Naive thymus-derived CD4-positive, alpha-beta T cell (primary cell): ENCODE results near the gene RPTOR. TPM values are rescaled to one million over a fixed set of nuclear protein-coding genes. Genes with fewer than 3 reads are reported as not detected.
A peak's percentile ranks its signal among the peaks of the same experiment; 100 is the strongest.

ENCODE experiments used
- ATAC-seq: fragments of 150-1000 bp; cut with Tn5 transposase; 2 replicates; pipeline ENCODE4 v1.10.0; 2021; ENCODE audit warnings: mild to moderate bottlenecking, moderate library complexity
- CTCF ChIA-PET: fragments of 350-600 bp; sonication (Branson Sonifier 250); formaldehyde crosslinking; loops from one replicate; lab custom pipeline; 2021; ENCODE audit warnings: antibody characterized with exemption; lab: Charles Lee
- POLR2A ChIA-PET: fragments of 350-600 bp; sonication (Branson Sonifier 250); formaldehyde crosslinking; loops from one replicate; lab custom pipeline; 2021; ENCODE audit warnings: antibody characterized with exemption, inconsistent platforms; lab: Charles Lee
- DNase-seq, 9 donors: peaks; one replicate each; pipeline versions ENCODE4 v3.0.0 to v3.0.0-alpha.2; 2020 to 2022; ENCODE audit warnings: mixed read lengths in 1 of 9
- H3K27ac ChIP-seq: one replicate; pipeline ENCODE4 v1.7.0; 2013; ENCODE audit warnings: mild to moderate bottlenecking, low read depth, low read length, moderate library complexity
- H3K27me3 ChIP-seq, 2 donors: one replicate each; pipeline ENCODE4 v1.7.0; 2013; ENCODE audit warnings: low read length in 2 of 2, mild to moderate bottlenecking in 2 of 2, moderate library complexity in 2 of 2; ENCODE audit not compliant: control insufficient read depth in 2 of 2, insufficient read depth in 2 of 2
- H3K36me3 ChIP-seq, 3 experiments: 1 replicate in 2 of 3; 2 replicates in 1 of 3; pipeline ENCODE4 v1.7.0; 2013; ENCODE audit warnings: low read length in 3 of 3, mild to moderate bottlenecking in 3 of 3, moderate library complexity in 1 of 3; ENCODE audit not compliant: insufficient read depth in 3 of 3, control insufficient read depth in 2 of 3
- H3K4me1 ChIP-seq, 2 donors: one replicate each; pipeline ENCODE4 v1.7.0; 2013; ENCODE audit warnings: low read length in 2 of 2, mild to moderate bottlenecking in 2 of 2, moderate library complexity in 1 of 2; ENCODE audit not compliant: control insufficient read depth in 2 of 2, insufficient read depth in 2 of 2
- H3K4me3 ChIP-seq: 2 replicates; pipeline ENCODE4 v1.7.0; 2013; ENCODE audit warnings: mild to moderate bottlenecking, low read length
- H3K9me3 ChIP-seq, 3 experiments: 1 replicate in 2 of 3; 2 replicates in 1 of 3; pipeline ENCODE4 v1.7.0; 2013; ENCODE audit warnings: low read length in 3 of 3; ENCODE audit not compliant: control insufficient read depth in 2 of 3
- H3K27ac Mint-ChIP-seq, 9 donors: one replicate each; pipeline ENCODE4 v1.8.0; 2020 to 2022; ENCODE audit warnings: mixed read lengths in 9 of 9, mild to moderate bottlenecking in 8 of 9, moderate library complexity in 5 of 9, inconsistent platforms in 2 of 9
- H3K27me3 Mint-ChIP-seq, 5 donors: one replicate each; pipeline ENCODE4 v1.8.0; 2021 to 2022; ENCODE audit warnings: mixed read lengths in 5 of 5, mild to moderate bottlenecking in 1 of 5
- H3K36me3 Mint-ChIP-seq, 5 donors: one replicate each; pipeline ENCODE4 v1.8.0; 2020 to 2022; ENCODE audit warnings: mixed read lengths in 5 of 5, mild to moderate bottlenecking in 3 of 5, inconsistent platforms in 1 of 5
- H3K4me1 Mint-ChIP-seq, 7 donors: one replicate each; pipeline ENCODE4 v1.8.0; 2020 to 2022; ENCODE audit warnings: mixed read lengths in 7 of 7, mild to moderate bottlenecking in 3 of 7, inconsistent platforms in 1 of 7
- H3K4me3 Mint-ChIP-seq, 10 donors: one replicate each; pipeline ENCODE4 v1.8.0; 2020 to 2022; ENCODE audit warnings: mild to moderate bottlenecking in 10 of 10, mixed read lengths in 10 of 10, moderate library complexity in 6 of 10, inconsistent platforms in 2 of 10
- H3K9me3 Mint-ChIP-seq, 11 donors: one replicate each; pipeline ENCODE4 v1.8.0; 2020 to 2022; ENCODE audit warnings: mixed read lengths in 11 of 11, mild to moderate bottlenecking in 4 of 11, inconsistent platforms in 1 of 11, moderate library complexity in 1 of 11
- intact Hi-C, 2 donors: fragments of 100-400 bp; cut with micrococcal nuclease; formaldehyde crosslinking; loops; one replicate each; pipeline ENCODE4 v1.15.1; 2023
- polyA plus RNA-seq, 2 donors: library from polyadenylated mRNA; unstranded; fragments of 300-500 nt; fragmentation: Illumina TruSeq; gene quantifications; one replicate each; pipeline ENCODE4 v1.2.3, GENCODE V29; 2021
- total RNA-seq, 6 experiments: library from RNA in 5 of 6; stranded (reverse) in 5 of 6; gene quantifications; 1 replicate in 5 of 6; 2 replicates in 1 of 6; pipeline ENCODE4 v1.2.3 and lab custom pipeline; 2021 to 2026

RPTOR gene
- total and polyA plus RNA-seq, 7 experiments from 2014 or later = 10.9 to 89.8 (median 59.9) TPM

- Mint-ChIP-seq H3K36me3 (peaks cover 8 to 74% (median 59%) of the 10 kb centered on the region in 5 donors), H3K27ac (peak overlapping the region in 3 of 9 donors; percentile 84 to 95 (median 90)), H3K9me3 (peaks cover 0 to 21% (median 7%) of the 10 kb centered on the region in 11 donors), H3K4me1 (peaks cover 40 to 88% (median 64%) of the 10 kb centered on the region in 7 donors), H3K27me3 (no peaks in the 10 kb centered on the region), H3K4me3 (peak overlapping the region in 2 of 10 donors; percentile 23 to 25)
- intact Hi-C loops = loop anchor here in 1 of 2 donors (2.0 to 10.0 kb wide), 4 partner anchors 13 to 118 kb away; no protein-coding TSS in a partner anchor
- Histone ChIP-seq H3K27ac (peak overlapping the region; percentile 38), H3K36me3 (peaks cover 0 to 49% (median 0%) of the 10 kb centered on the region in 3 experiments), H3K27me3 (no peaks in the 10 kb centered on the region), H3K9me3 (peaks cover 0 to 5% (median 0%) of the 10 kb centered on the region in 3 experiments), H3K4me3 (no peak overlapping the region), H3K4me1 (peaks cover 10 to 41% of the 10 kb centered on the region in 2 donors)
- no peak for DNase-seq
- POLR2A ChIA-PET = interaction anchor here (0.9 to 1.5 kb wide), 4 partner anchors 8 to 192 kb away, joined by 3 to 4 read pairs (median 4); no protein-coding TSS in a partner anchor
- CTCF ChIA-PET = interaction anchor here (0.8 kb wide), 1 partner anchor 17 kb away, joined by 5 read pairs; no protein-coding TSS in a partner anchor
- no peak for ATAC-seq
Measured at GRCh38 chr17:80860101-80860671, 315.5 kb downstream of the RPTOR start.

GRCh38 chr17:80860703-80861417, 316.2 kb downstream of the RPTOR start:
- H3K36me3 ChIP-seq = peaks cover 0 to 42% (median 0%) of the 10 kb centered on the region in 3 experiments
- peak overlapping the region; percentile 38 for H3K27ac ChIP-seq
- peaks cover 5 to 71% (median 52%) of the 10 kb centered on the region in 5 donors for H3K36me3 Mint-ChIP-seq
- POLR2A ChIA-PET = interaction anchor here (0.6 to 1.3 kb wide), 7 partner anchors 9 to 193 kb away, joined by 3 to 4 read pairs (median 3); no protein-coding TSS in a partner anchor
- H3K27me3 ChIP-seq = no peaks in the 10 kb centered on the region
- CTCF ChIA-PET = interaction anchor here (0.8 kb wide), 1 partner anchor 17 kb away, joined by 5 read pairs; no protein-coding TSS in a partner anchor
- H3K27me3 Mint-ChIP-seq = no peaks in the 10 kb centered on the region
- H3K4me3 ChIP-seq = no peak overlapping the region
- no peak for DNase-seq
- peak overlapping the region in 8 of 9 donors; percentile 84 to 95 (median 89) for H3K27ac Mint-ChIP-seq
- peaks cover 0 to 5% (median 0%) of the 10 kb centered on the region in 3 experiments for H3K9me3 ChIP-seq
- peak overlapping the region in 8 of 10 donors; percentile 30 to 80 (median 56) for H3K4me3 Mint-ChIP-seq
- ATAC-seq = no peak
- intact Hi-C loops = loop anchor here in 1 of 2 donors (2.0 to 10.0 kb wide), 4 partner anchors 14 to 119 kb away; no protein-coding TSS in a partner anchor
- peaks cover 41 to 87% (median 66%) of the 10 kb centered on the region in 7 donors for H3K4me1 Mint-ChIP-seq
- H3K4me1 ChIP-seq = peaks cover 10 to 41% of the 10 kb centered on the region in 2 donors
- peaks cover 0 to 21% (median 7%) of the 10 kb centered on the region in 11 donors for H3K9me3 Mint-ChIP-seq

GRCh38 chr17:80861418-80861815, 316.8 kb downstream of the RPTOR start:
- Mint-ChIP-seq H3K4me3 (peak overlapping the region in 9 of 10 donors; percentile 30 to 80 (median 51)), H3K27me3 (no peaks in the 10 kb centered on the region), H3K9me3 (peaks cover 0 to 21% (median 7%) of the 10 kb centered on the region in 11 donors), H3K4me1 (peaks cover 39 to 85% (median 65%) of the 10 kb centered on the region in 7 donors), H3K27ac (peak overlapping the region; percentile 68 to 95 (median 88)), H3K36me3 (peaks cover 5 to 69% (median 47%) of the 10 kb centered on the region in 5 donors)
- Histone ChIP-seq H3K9me3 (peaks cover 0 to 5% (median 0%) of the 10 kb centered on the region in 3 experiments), H3K27me3 (no peaks in the 10 kb centered on the region), H3K4me3 (no peak overlapping the region), H3K36me3 (peaks cover 0 to 37% (median 0%) of the 10 kb centered on the region in 3 experiments), H3K27ac (peak overlapping the region; percentile 18), H3K4me1 (peaks cover 8 to 36% of the 10 kb centered on the region in 2 donors)
- no peak for DNase-seq
- ChIA-PET POLR2A (interaction anchor here (0.6 to 1.1 kb wide), 5 partner anchors 10 to 173 kb away, joined by 3 read pairs; no protein-coding TSS in a partner anchor), CTCF (interaction anchor here (0.8 kb wide), 1 partner anchor 16 kb away, joined by 5 read pairs; no protein-coding TSS in a partner anchor)
- intact Hi-C loops = loop anchor here in 1 of 2 donors (2.0 to 10.0 kb wide), 4 partner anchors 15 to 119 kb away; no protein-coding TSS in a partner anchor
- ATAC-seq = peak; percentile 3

- POLR2A ChIA-PET = interaction anchor here (0.7 to 1.1 kb wide), 3 partner anchors 11 to 88 kb away, joined by 3 read pairs; no protein-coding TSS in a partner anchor
- peaks cover 35 to 84% (median 62%) of the 10 kb centered on the region in 7 donors for H3K4me1 Mint-ChIP-seq
- CTCF ChIA-PET = interaction anchor here (1.4 kb wide), 1 partner anchor 213 kb away, joined by 3 read pairs; no protein-coding TSS in a partner anchor
- peaks cover 5 to 67% (median 42%) of the 10 kb centered on the region in 5 donors for H3K36me3 Mint-ChIP-seq
- peak overlapping the region; percentile 18 for H3K27ac ChIP-seq
- no peaks in the 10 kb centered on the region for H3K27me3 ChIP-seq
- peaks cover 0 to 21% (median 7%) of the 10 kb centered on the region in 11 donors for H3K9me3 Mint-ChIP-seq
- no peaks in the 10 kb centered on the region for H3K27me3 Mint-ChIP-seq
- no peak overlapping the region for H3K4me3 ChIP-seq
- DNase-seq = peak in 6 of 9 donors; percentile 35 to 60 (median 54)
- peaks cover 3 to 31% of the 10 kb centered on the region in 2 donors for H3K4me1 ChIP-seq
- peak overlapping the region in 9 of 10 donors; percentile 45 to 80 (median 51) for H3K4me3 Mint-ChIP-seq
- H3K27ac Mint-ChIP-seq = peak overlapping the region; percentile 68 to 95 (median 88)
- intact Hi-C loops = loop anchor here in 1 of 2 donors (2.0 to 10.0 kb wide), 5 partner anchors 15 to 120 kb away; no protein-coding TSS in a partner anchor
- ATAC-seq = peak; percentile 75
- H3K9me3 ChIP-seq = peaks cover 0 to 5% (median 0%) of the 10 kb centered on the region in 3 experiments
- peaks cover 0 to 35% (median 0%) of the 10 kb centered on the region in 3 experiments for H3K36me3 ChIP-seq
Measured at GRCh38 chr17:80861892-80862291, 317.3 kb downstream of the RPTOR start.

- Mint-ChIP-seq H3K9me3 (peaks cover 0 to 21% (median 7%) of the 10 kb centered on the region in 11 donors), H3K4me3 (peak overlapping the region in 4 of 10 donors; percentile 32 to 80 (median 64)), H3K27me3 (no peaks in the 10 kb centered on the region), H3K27ac (peak overlapping the region in 8 of 9 donors; percentile 64 to 95 (median 86)), H3K4me1 (peaks cover 35 to 85% (median 62%) of the 10 kb centered on the region in 7 donors), H3K36me3 (peaks cover 5 to 66% (median 38%) of the 10 kb centered on the region in 5 donors)
- Histone ChIP-seq H3K27ac (peak overlapping the region; percentile 18), H3K27me3 (no peaks in the 10 kb centered on the region), H3K9me3 (peaks cover 0 to 5% (median 0%) of the 10 kb centered on the region in 3 experiments), H3K36me3 (peaks cover 0 to 29% (median 0%) of the 10 kb centered on the region in 3 experiments), H3K4me3 (no peak overlapping the region), H3K4me1 (peaks cover 0 to 30% of the 10 kb centered on the region in 2 donors)
- ChIA-PET CTCF (interaction anchor here (1.4 kb wide), 1 partner anchor 213 kb away, joined by 3 read pairs; no protein-coding TSS in a partner anchor), POLR2A (interaction anchor here (0.7 to 1.1 kb wide), 3 partner anchors 12 to 82 kb away, joined by 3 read pairs; no protein-coding TSS in a partner anchor)
- no peak for ATAC-seq
- DNase-seq = no peak
- intact Hi-C loops = loop anchor here in 1 of 2 donors (2.0 to 10.0 kb wide), 4 partner anchors 30 to 120 kb away; no protein-coding TSS in a partner anchor
Measured at GRCh38 chr17:80862481-80862961, 317.9 kb downstream of the RPTOR start.
